ENCODE data around the gene PRKCD.

- TF ChIP-seq, protein P1, sequence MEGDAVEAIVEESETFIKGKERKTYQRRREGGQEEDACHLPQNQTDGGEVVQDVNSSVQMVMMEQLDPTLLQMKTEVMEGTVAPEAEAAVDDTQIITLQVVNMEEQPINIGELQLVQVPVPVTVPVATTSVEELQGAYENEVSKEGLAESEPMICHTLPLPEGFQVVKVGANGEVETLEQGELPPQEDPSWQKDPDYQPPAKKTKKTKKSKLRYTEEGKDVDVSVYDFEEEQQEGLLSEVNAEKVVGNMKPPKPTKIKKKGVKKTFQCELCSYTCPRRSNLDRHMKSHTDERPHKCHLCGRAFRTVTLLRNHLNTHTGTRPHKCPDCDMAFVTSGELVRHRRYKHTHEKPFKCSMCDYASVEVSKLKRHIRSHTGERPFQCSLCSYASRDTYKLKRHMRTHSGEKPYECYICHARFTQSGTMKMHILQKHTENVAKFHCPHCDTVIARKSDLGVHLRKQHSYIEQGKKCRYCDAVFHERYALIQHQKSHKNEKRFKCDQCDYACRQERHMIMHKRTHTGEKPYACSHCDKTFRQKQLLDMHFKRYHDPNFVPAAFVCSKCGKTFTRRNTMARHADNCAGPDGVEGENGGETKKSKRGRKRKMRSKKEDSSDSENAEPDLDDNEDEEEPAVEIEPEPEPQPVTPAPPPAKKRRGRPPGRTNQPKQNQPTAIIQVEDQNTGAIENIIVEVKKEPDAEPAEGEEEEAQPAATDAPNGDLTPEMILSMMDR (conservative IDR thresholded peaks at IDR 0.05; ENCODE audit: low read length): no peak
- no peak for TF ChIP-seq EZH2phosphoT487 (IDR thresholded peaks at IDR 0.05; ENCODE audit: borderline replicate concordance, low read depth, low read length)
Measured at GRCh38 chr3:53157974-53158580, 2.9 kb upstream of the PRKCD start.
